Measurements from ENCODE around the gene MGAT5B. TPM values are rescaled to one million over a fixed set of nuclear protein-coding genes. Genes with fewer than 3 reads are reported as not detected.

The MGAT5B gene
- total RNA-seq, 1 experiment from 2014 or later: 4.4 TPM

GRCh38 chr17:76992891-76993290, 124.7 kb downstream of the MGAT5B start:
- Histone ChIP-seq H3K27me3 (ENCODE audit: insufficient read depth, low read length) (peaks cover 4% of the 10 kb centered on the region; the same call in 1 of the 2 replicates), H3K9me2 (ENCODE audit: insufficient read depth) (no peaks in the 10 kb centered on the region), H3K4me1 (ENCODE audit: control insufficient read depth in 1 of 2, insufficient read depth in 2 of 2, low read length in 2 of 2) (no peaks in the 10 kb centered on the region; a peak in 1 of 4 replicates), H3K4me2 (ENCODE audit: low read length) (no peak overlapping the region), H2AFZ (ENCODE audit: low read depth, low read length, poor library complexity, severe bottlenecking) (no peak overlapping the region), H3K9ac (ENCODE audit: low read length) (no peak overlapping the region), H4K20me1 (ENCODE audit: insufficient read depth) (no peaks in the 10 kb centered on the region), H3K79me2 (ENCODE audit: insufficient read depth, low read length) (no peaks in the 10 kb centered on the region), H3K4me3 (replicated peaks in 1 of 2; ENCODE audit: low read depth in 1 of 2, low read length in 2 of 2) (no peak overlapping the region), H3K27ac (ENCODE audit: low read depth, low read length) (no peak overlapping the region), H3K36me3 (ENCODE audit: control insufficient read depth in 1 of 2, insufficient read depth in 2 of 2, low read length in 2 of 2) (no peaks in the 10 kb centered on the region), H3K9me3 (ENCODE audit: control insufficient read depth in 1 of 2, insufficient read depth in 1 of 2, low read depth in 1 of 2, low read length in 2 of 2) (no peaks in the 10 kb centered on the region)
- no TSS peak for BruUV-seq (replicated peaks)
- ChIA-PET CTCF (interaction anchor here (1.6 kb wide), 1 partner anchor 63 kb away, joined by 4 read pairs; no protein-coding TSS in a partner anchor), RAD21 (ENCODE audit: low non-redundant PET in 1 of 2, low total read pairs in 2 of 2, uncharacterized antibody in 2 of 2, unreplicated experiment in 2 of 2) (no interaction called here), POLR2A (interaction anchor here (0.9 kb wide), 1 partner anchor 24 kb away, joined by 3 read pairs; no protein-coding TSS in a partner anchor)
- ATAC-seq (no peak), DNase-seq (ENCODE audit: low read depth, low spot score) (no peak)
- intact Hi-C loops (cut with micrococcal nuclease): no loop called here
- TF ChIP-seq SRF (IDR thresholded peaks at IDR 0.05; ENCODE audit: low read depth): no peak
- no peak for TF ChIP-seq POLR2A (IDR thresholded peaks at IDR 0.05; ENCODE audit: borderline replicate concordance, extremely low read depth, insufficient read depth, insufficient read length)

DNA sequence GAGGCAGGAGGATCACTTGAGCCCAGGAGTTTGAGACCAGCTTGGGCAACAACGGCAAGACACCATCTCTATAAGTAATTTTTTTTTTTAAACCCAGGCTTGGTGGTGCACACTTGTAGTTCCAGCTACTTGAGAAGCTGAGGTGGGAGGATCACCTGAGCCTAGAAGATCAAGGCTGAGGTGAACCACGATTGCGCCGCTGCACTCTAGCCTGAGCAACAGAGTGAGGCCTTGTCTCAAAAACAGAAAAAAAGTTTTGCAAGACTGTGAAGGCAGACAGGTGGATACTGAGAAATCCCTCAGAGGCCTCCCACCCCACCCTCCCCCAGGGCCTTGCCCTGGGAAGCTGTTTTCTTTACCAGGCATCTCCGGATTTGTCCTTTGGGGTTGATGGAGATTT, 125.4 kb downstream of the MGAT5B start:
- Histone ChIP-seq H3K9ac (ENCODE audit: low read length) (no peak overlapping the region), H3K27me3 (ENCODE audit: insufficient read depth, low read length) (peaks cover 4% of the 10 kb centered on the region; the same call in 1 of the 2 replicates), H3K79me2 (ENCODE audit: insufficient read depth, low read length) (no peaks in the 10 kb centered on the region), H3K9me2 (ENCODE audit: insufficient read depth) (no peaks in the 10 kb centered on the region), H3K27ac (ENCODE audit: low read depth, low read length) (no peak overlapping the region), H3K4me3 (replicated peaks in 1 of 2; ENCODE audit: low read depth in 1 of 2, low read length in 2 of 2) (no peak overlapping the region), H4K20me1 (ENCODE audit: insufficient read depth) (no peaks in the 10 kb centered on the region), H2AFZ (ENCODE audit: low read depth, low read length, poor library complexity, severe bottlenecking) (no peak overlapping the region), H3K36me3 (ENCODE audit: control insufficient read depth in 1 of 2, insufficient read depth in 2 of 2, low read length in 2 of 2) (no peaks in the 10 kb centered on the region), H3K4me1 (ENCODE audit: control insufficient read depth in 1 of 2, insufficient read depth in 2 of 2, low read length in 2 of 2) (no peaks in the 10 kb centered on the region; a peak in 1 of 4 replicates), H3K4me2 (ENCODE audit: low read length) (no peak overlapping the region), H3K9me3 (ENCODE audit: control insufficient read depth in 1 of 2, insufficient read depth in 1 of 2, low read depth in 1 of 2, low read length in 2 of 2) (no peaks in the 10 kb centered on the region)
- BruUV-seq (replicated peaks): no TSS peak
- ChIA-PET CTCF (interaction anchor here (0.6 to 1.6 kb wide), 2 partner anchors 62 to 133 kb away, joined by 3 to 4 read pairs; no protein-coding TSS in a partner anchor), POLR2A (no interaction called here), RAD21 (ENCODE audit: low non-redundant PET in 1 of 2, low total read pairs in 2 of 2, uncharacterized antibody in 2 of 2, unreplicated experiment in 2 of 2) (no interaction called here)
- DNase-seq (ENCODE audit: low read depth, low spot score): no peak
- intact Hi-C loops (cut with micrococcal nuclease): no loop called here
- TF ChIP-seq SRF (IDR thresholded peaks at IDR 0.05; ENCODE audit: low read depth): no peak
- no peak for TF ChIP-seq ZNF274 (IDR thresholded peaks at IDR 0.05; ENCODE audit: low read depth, low read length)
- TF ChIP-seq JUND (IDR thresholded peaks at IDR 0.05): no peak
- no peak for TF ChIP-seq YY1 (IDR thresholded peaks at IDR 0.05; ENCODE audit: extremely low read depth, insufficient replicate concordance, low read depth, low read length)
- TF ChIP-seq ELF1 (IDR thresholded peaks at IDR 0.05; ENCODE audit: borderline replicate concordance, low read depth): no peak
- ATAC-seq: no peak
